ENCODE measurements around the gene PDE6A. TPM values are rescaled to one million over a fixed set of nuclear protein-coding genes. Genes with fewer than 3 reads are reported as not detected.

Gene PDE6A
- total RNA-seq, 1 experiment from 2014 or later: 2.6 TPM

DNA sequence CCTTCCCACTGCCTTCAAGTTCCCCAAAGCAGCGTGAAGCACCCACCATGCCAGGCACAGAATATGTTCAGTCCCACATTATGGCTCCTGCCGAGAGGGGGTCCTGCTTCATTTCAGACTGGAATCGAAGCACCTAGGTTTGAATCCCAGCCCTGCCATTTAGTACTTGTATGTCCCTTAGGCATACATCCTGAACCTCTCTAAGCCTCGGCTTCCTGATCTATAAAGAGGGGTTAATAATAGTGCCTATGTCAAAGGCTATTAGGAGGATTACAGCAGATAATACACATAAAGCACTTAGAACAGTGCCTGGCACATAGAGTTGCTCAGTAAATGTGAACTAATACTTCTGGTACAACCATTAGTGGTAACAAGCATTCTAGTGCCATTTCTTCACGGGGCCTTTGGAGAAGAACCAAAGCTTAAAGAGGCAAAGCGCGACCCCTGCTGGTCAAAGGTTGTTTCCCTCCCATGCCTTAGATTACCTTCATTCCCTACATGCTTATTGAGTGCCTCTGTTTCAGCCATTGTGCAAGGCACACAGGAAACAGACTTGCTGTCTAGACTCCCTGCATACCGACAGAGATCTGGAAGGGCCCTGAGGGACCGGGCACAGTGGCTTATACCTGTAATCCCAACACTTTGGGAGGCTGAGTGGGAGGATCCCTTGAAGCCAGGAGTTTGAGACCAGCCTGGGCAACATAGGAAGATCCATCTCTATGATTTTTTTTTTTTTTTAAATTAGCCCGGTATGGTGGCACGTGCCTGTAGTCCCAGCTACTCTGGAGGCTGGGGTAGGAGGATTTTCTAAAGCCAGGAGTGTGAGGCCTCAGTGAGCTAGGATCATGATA, 116.2 kb downstream of the PDE6A start:
- no peak overlapping the region for H3K27ac Mint-ChIP-seq (ENCODE audit: unreplicated experiment)
- H3K27me3 ChIP-seq (replicated peaks; ENCODE audit: control insufficient read depth, insufficient read depth, low read length): no peaks in the 10 kb centered on the region
- TF ChIP-seq CTCF (IDR thresholded peaks at IDR 0.05; ENCODE audit: insufficient read depth in 1 of 2, low read depth in 1 of 2, low read length in 1 of 2, severe bottlenecking in 1 of 2, unreplicated experiment in 1 of 2): peak; percentile 84 to 94
- no peaks in the 10 kb centered on the region for H3K4me1 ChIP-seq
- BruUV-seq (replicated peaks): no TSS peak
- H3K9me3 Mint-ChIP-seq (ENCODE audit: unreplicated experiment): no peaks in the 10 kb centered on the region
- peak; percentile 85 to 89 for DNase-seq
- peaks cover 6% of the 10 kb centered on the region for H3K36me3 Mint-ChIP-seq (ENCODE audit: insufficient read depth, unreplicated experiment)
- H3K4me3 Mint-ChIP-seq (ENCODE audit: unreplicated experiment): no peak overlapping the region
- intact Hi-C loops (cut with micrococcal nuclease; ENCODE audit: unreplicated experiment): loop anchor here (1.0 kb wide), 4 partner anchors 97 to 191 kb away; no protein-coding TSS in a partner anchor
- no peaks in the 10 kb centered on the region for H3K27me3 Mint-ChIP-seq (ENCODE audit: insufficient read depth, unreplicated experiment)
- H3K9me3 ChIP-seq: no peaks in the 10 kb centered on the region
- H3K4me1 Mint-ChIP-seq (ENCODE audit: low read depth, unreplicated experiment): no peaks in the 10 kb centered on the region
- H3K36me3 ChIP-seq (ENCODE audit: control insufficient read depth, insufficient read depth, low read length): peaks cover 2% of the 10 kb centered on the region; the same call in 1 of the 2 replicates
- H3K4me3 ChIP-seq (ENCODE audit: low read depth, low read length): no peak overlapping the region
- ChIA-PET CTCF (interaction anchor here (0.7 to 2.3 kb wide), 12 partner anchors 8 to 194 kb away, joined by 3 to 8 read pairs (median 4); partner anchors contain the start of gene SLC26A2), POLR2A (interaction anchor here (0.9 kb wide), 1 partner anchor 172 kb away, joined by 3 read pairs; the partner anchor contains the start of genes HMGXB3 and TIGD6)

DNA sequence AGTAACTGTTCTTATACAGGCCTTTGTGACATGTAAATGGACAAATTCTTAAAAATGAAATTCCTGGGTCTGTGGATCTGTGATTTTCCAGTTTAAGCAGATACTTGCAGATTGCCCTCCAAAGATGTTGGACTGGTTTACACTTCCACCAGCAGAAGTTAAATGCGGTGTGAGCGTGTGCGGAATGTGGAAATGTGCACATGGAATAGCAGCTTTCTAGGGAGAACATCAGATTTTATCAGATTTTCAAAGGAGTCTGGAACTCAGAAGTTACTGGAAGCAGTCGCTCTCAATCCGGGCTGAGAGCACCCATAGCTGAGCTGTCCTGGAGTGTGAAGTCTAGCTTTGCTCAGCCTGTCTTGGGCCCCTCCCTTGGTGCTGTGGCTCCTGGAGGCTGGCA, 117.0 kb downstream of the PDE6A start:
- Mint-ChIP-seq H3K27me3 (ENCODE audit: insufficient read depth, unreplicated experiment) (no peaks in the 10 kb centered on the region), H3K4me1 (ENCODE audit: low read depth, unreplicated experiment) (no peaks in the 10 kb centered on the region), H3K4me3 (ENCODE audit: unreplicated experiment) (no peak overlapping the region), H3K9me3 (ENCODE audit: unreplicated experiment) (no peaks in the 10 kb centered on the region), H3K36me3 (ENCODE audit: insufficient read depth, unreplicated experiment) (no peaks in the 10 kb centered on the region), H3K27ac (ENCODE audit: unreplicated experiment) (no peak overlapping the region)
- POLR2A ChIA-PET: interaction anchor here (0.9 kb wide), 1 partner anchor 172 kb away, joined by 3 read pairs; the partner anchor contains the start of genes HMGXB3 and TIGD6
- CTCF ChIA-PET: interaction anchor here (1.1 to 2.3 kb wide), 5 partner anchors 134 to 191 kb away, joined by 3 to 8 read pairs (median 7); partner anchors contain the start of gene SLC26A2
- no peak overlapping the region for H3K4me3 ChIP-seq (ENCODE audit: low read depth, low read length)
- TF ChIP-seq CTCF (IDR thresholded peaks at IDR 0.05; ENCODE audit: insufficient read depth in 1 of 2, low read depth in 1 of 2, low read length in 1 of 2, severe bottlenecking in 1 of 2, unreplicated experiment in 1 of 2): no peak
- H3K36me3 ChIP-seq (ENCODE audit: control insufficient read depth, insufficient read depth, low read length): peaks cover 2% of the 10 kb centered on the region; the same call in 1 of the 2 replicates
- H3K9me3 ChIP-seq: no peaks in the 10 kb centered on the region
- no peaks in the 10 kb centered on the region for H3K4me1 ChIP-seq
- intact Hi-C loops (cut with micrococcal nuclease; ENCODE audit: unreplicated experiment): no loop called here
- no peaks in the 10 kb centered on the region for H3K27me3 ChIP-seq (replicated peaks; ENCODE audit: control insufficient read depth, insufficient read depth, low read length)
- no TSS peak for BruUV-seq (replicated peaks)
- DNase-seq: no peak

DNA sequence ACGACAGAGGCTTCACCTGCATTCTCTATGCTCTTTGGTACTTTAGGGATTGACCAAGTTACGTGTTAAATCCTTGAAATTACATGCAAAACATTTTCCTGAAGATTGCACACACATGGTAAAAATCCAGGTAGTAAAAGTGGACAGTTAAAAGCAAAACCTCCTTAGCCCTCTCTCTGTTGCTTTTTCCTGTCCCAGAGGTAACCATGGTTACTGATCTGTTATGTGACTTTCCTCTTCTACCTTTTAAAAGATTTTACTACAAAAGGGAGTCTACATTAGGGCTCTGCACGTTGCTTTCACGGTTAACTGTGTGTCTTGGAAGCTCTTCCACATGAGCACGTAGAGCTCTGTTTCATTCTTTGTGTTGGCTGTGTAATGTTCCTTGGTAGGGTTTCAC, 117.5 kb downstream of the PDE6A start:
- Histone ChIP-seq H3K4me3 (ENCODE audit: low read depth, low read length) (no peak overlapping the region), H3K27me3 (replicated peaks; ENCODE audit: control insufficient read depth, insufficient read depth, low read length) (no peaks in the 10 kb centered on the region), H3K9me3 (no peaks in the 10 kb centered on the region), H3K4me1 (no peaks in the 10 kb centered on the region), H3K36me3 (ENCODE audit: control insufficient read depth, insufficient read depth, low read length) (0 out of 2 replicates have a peak, but pooled peaks cover 2% of the 10 kb centered on the region)
- no peak overlapping the region for H3K27ac Mint-ChIP-seq (ENCODE audit: unreplicated experiment)
- DNase-seq: no peak
- TF ChIP-seq CTCF (IDR thresholded peaks at IDR 0.05; ENCODE audit: insufficient read depth in 1 of 2, low read depth in 1 of 2, low read length in 1 of 2, severe bottlenecking in 1 of 2, unreplicated experiment in 1 of 2): no peak
- no peaks in the 10 kb centered on the region for H3K27me3 Mint-ChIP-seq (ENCODE audit: insufficient read depth, unreplicated experiment)
- no peaks in the 10 kb centered on the region for H3K4me1 Mint-ChIP-seq (ENCODE audit: low read depth, unreplicated experiment)
- no peaks in the 10 kb centered on the region for H3K36me3 Mint-ChIP-seq (ENCODE audit: insufficient read depth, unreplicated experiment)
- ChIA-PET POLR2A (no interaction called here), CTCF (interaction anchor here (0.6 to 2.3 kb wide), 3 partner anchors 41 to 187 kb away, joined by 3 to 8 read pairs (median 4); no protein-coding TSS in a partner anchor)
- intact Hi-C loops (cut with micrococcal nuclease; ENCODE audit: unreplicated experiment): no loop called here
- H3K9me3 Mint-ChIP-seq (ENCODE audit: unreplicated experiment): no peaks in the 10 kb centered on the region
- BruUV-seq (replicated peaks): no TSS peak
- H3K4me3 Mint-ChIP-seq (ENCODE audit: unreplicated experiment): no peak overlapping the region
